Measurements from ENCODE around the gene RAP1GAP2.
"Not testable (repeated sequence)": the region's sequence is repeated elsewhere in the genome, so short reads cannot be mapped to it uniquely, and the experiment has no call there.

RAP1GAP2 gene

DNA sequence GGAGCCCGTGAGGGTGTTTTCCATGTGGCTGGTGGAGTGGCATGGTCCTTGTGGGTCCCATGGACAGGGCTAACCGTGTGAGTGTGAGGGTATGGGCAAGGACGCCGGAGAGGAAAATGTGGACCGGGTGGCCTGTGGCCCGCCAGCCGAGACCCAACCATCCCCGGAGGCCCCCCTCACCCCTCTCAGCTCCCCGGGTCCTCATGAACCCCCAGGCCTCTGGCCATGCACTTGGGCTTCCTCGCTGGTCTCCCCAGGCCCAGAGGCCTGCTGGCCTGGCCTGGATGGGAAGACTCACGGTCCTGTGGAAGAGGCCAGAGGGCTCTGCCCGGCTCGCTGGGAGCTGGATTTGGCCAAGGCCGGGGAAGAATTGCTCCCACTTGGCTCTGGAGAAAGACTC is 13.1 kb downstream of the RAP1GAP2 start:
- Histone ChIP-seq H3K4me3 (ENCODE audit: low read depth, low read length) (no peak overlapping the region), H3K27me3 (ENCODE audit: insufficient read depth, low read depth, severe bottlenecking) (no peaks in the 10 kb centered on the region), H3K27ac (no peak overlapping the region), H3K9me3 (ENCODE audit: severe bottlenecking) (no peaks in the 10 kb centered on the region), H3K36me3 (no peaks in the 10 kb centered on the region)
- no peak for DNase-seq
- TF ChIP-seq, protein P1, sequence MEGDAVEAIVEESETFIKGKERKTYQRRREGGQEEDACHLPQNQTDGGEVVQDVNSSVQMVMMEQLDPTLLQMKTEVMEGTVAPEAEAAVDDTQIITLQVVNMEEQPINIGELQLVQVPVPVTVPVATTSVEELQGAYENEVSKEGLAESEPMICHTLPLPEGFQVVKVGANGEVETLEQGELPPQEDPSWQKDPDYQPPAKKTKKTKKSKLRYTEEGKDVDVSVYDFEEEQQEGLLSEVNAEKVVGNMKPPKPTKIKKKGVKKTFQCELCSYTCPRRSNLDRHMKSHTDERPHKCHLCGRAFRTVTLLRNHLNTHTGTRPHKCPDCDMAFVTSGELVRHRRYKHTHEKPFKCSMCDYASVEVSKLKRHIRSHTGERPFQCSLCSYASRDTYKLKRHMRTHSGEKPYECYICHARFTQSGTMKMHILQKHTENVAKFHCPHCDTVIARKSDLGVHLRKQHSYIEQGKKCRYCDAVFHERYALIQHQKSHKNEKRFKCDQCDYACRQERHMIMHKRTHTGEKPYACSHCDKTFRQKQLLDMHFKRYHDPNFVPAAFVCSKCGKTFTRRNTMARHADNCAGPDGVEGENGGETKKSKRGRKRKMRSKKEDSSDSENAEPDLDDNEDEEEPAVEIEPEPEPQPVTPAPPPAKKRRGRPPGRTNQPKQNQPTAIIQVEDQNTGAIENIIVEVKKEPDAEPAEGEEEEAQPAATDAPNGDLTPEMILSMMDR (IDR thresholded peaks at IDR 0.05; ENCODE audit: low read depth, low read length), result no peak

DNA sequence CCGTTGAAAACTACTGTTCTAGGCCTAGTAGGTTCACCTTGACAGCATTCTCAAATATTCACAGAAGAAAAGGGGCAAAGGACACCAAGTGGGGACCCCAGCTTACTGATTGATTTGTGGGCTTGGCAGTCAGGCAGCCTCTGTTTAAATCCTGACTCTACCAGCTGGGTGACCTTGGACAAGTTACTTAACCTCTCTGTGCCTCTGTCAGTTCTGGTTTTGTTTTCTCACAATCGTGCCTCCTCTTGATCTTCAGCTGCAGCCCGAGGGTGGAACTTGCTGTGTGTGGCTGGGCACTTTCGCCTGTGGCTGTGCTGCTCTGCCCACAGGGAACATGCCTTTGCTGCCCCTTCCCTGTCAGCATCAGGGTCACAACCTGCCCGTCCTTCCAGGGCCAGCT is 17.8 kb downstream of the RAP1GAP2 start:
- Histone ChIP-seq H3K36me3 (no peaks in the 10 kb centered on the region), H3K4me3 (ENCODE audit: low read depth, low read length) (no peak overlapping the region), H3K27ac (no peak overlapping the region), H3K9me3 (ENCODE audit: severe bottlenecking) (no peaks in the 10 kb centered on the region), H3K27me3 (ENCODE audit: insufficient read depth, low read depth, severe bottlenecking) (no peaks in the 10 kb centered on the region)
- DNase-seq, result no peak
- TF ChIP-seq, protein P1 (IDR thresholded peaks at IDR 0.05; ENCODE audit: low read depth, low read length), result no peak

DNA sequence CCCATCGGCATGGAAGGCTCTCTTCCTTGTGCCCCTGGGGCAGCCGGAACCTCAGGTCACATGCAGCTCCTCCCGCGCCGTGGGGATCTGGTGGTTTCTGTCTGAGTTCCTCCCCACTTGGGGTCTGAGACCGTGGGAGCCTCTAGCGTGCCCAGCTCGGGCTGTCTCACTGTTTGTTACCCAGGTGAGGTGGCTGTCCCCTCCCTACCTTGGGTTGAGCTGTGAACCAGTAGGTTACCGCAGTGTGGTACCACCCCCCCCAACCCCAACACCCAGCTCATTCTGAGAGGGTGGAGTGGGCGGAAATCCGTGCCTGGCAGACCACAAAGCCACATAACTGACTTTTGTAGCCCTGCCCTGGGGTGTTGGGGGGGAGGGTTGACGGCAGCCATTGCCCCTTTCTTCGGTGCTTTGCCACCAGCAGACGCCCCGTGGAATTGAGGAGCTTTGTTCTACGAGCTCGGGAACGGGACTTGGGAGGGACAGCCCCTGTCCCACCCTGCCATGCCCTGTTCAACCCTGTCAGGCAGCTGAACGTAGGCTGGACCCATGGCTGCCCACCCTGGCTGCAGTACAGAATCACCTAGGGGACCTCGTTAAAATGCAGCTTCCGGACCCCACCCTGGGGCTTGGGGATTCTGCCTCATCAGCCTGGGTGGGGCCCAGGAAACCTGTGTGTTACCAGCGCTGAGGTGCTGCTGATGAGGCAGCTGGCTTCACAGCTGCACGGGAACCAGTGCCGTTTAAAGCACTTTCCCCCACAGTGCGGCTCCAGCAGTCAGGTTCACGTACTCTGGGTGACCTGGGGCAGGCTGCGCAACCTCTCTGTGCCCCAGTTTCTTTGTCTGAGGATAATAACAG is 18.5 kb downstream of the RAP1GAP2 start:
- no peaks in the 10 kb centered on the region for H3K9me3 ChIP-seq (ENCODE audit: severe bottlenecking)
- H3K36me3 ChIP-seq, result no peaks in the 10 kb centered on the region
- no peak for DNase-seq
- TF ChIP-seq, protein P1 (IDR thresholded peaks at IDR 0.05; ENCODE audit: low read depth, low read length), result no peak
- H3K4me3 ChIP-seq (ENCODE audit: low read depth, low read length), result no peak overlapping the region
- no peaks in the 10 kb centered on the region for H3K27me3 ChIP-seq (ENCODE audit: insufficient read depth, low read depth, severe bottlenecking)
- no peak overlapping the region; the same call in 1 of the 2 replicates for H3K27ac ChIP-seq

DNA sequence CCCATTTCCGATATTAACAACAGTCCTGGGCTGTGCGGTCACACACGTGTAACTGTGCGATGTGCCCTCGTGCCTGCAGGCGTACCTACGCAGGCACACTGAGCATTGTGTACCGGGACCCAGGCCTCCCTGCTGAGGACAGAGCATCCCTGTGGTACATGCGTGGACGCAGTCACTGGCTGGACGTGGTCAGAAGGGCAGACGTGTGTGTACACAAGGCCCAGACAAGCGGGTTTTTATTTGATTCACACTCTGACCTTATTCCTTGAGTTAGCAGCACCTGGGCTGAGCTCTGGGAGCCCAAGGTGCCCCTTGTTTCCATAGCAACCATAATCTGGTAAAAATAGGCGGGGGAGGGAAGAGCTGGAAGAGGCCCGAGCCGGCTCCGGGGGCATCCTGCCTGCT is 19.5 kb downstream of the RAP1GAP2 start:
- Histone ChIP-seq H3K27ac (peak overlapping the region; percentile 50), H3K36me3 (no peaks in the 10 kb centered on the region), H3K4me3 (ENCODE audit: low read depth, low read length) (no peak overlapping the region), H3K27me3 (ENCODE audit: insufficient read depth, low read depth, severe bottlenecking) (no peaks in the 10 kb centered on the region), H3K9me3 (ENCODE audit: severe bottlenecking) (no peaks in the 10 kb centered on the region)
- TF ChIP-seq, protein P1 (IDR thresholded peaks at IDR 0.05; ENCODE audit: low read depth, low read length), result no peak
- DNase-seq, result peak; percentile 63

DNA sequence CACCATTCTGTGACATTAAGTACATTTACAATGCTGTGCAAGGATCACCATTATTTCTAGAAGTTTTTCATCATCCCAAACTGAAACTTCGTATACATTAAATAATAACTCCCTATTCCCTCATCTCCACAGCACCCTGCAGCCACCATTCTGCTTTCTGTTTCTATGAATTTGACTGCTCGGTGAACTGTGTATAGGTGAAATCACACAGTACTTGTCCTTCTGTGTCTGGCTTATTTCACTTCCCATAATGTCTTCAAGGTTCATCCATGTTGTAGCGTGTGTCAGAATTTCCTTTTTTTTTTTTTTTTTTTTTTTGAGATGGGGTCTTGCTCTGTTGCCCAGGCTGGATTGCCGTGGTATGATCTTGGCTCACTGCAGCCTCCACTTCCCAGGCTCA is 20.4 kb downstream of the RAP1GAP2 start:
- no peak overlapping the region for H3K27ac ChIP-seq
- TF ChIP-seq, protein P1 (IDR thresholded peaks at IDR 0.05; ENCODE audit: low read depth, low read length), result no peak
- no peaks in the 10 kb centered on the region for H3K9me3 ChIP-seq (ENCODE audit: severe bottlenecking)
- no peaks in the 10 kb centered on the region for H3K36me3 ChIP-seq
- H3K27me3 ChIP-seq (ENCODE audit: insufficient read depth, low read depth, severe bottlenecking), result no peaks in the 10 kb centered on the region
- DNase-seq, result no peak
- no peak overlapping the region for H3K4me3 ChIP-seq (ENCODE audit: low read depth, low read length)

DNA sequence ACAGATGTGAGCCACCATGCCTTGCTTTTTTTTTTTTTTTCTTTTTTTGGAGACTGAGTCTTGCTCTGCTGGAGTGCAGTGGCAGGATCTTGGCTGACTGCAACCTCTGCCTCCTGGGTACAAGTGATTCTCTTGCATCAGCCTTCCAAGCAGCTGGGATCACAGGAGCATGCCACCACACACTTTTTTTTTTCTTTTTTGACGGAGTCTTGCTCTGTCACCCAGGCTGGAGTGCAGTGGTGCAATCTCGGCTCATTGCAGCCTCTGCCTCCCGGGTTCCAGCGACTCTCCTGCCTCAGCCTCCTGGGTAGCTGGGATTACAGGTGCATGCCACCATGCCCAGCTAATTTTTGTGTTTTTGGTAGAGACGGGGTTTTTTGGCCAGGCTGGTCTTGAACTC is 23.1 kb downstream of the RAP1GAP2 start:
- not testable (repeated sequence) for H3K9me3 ChIP-seq (ENCODE audit: severe bottlenecking); DNase-seq; H3K36me3 ChIP-seq; H3K4me3 ChIP-seq (ENCODE audit: low read depth, low read length); H3K27me3 ChIP-seq (ENCODE audit: insufficient read depth, low read depth, severe bottlenecking); H3K27ac ChIP-seq
